CD4-positive, alpha-beta T cell (primary cell): ENCODE measurements around the gene RHOBTB3. TPM values are rescaled to one million over a fixed set of nuclear protein-coding genes. Genes with fewer than 3 reads are reported as not detected.
"Not testable (repeated sequence)": the region's sequence is repeated elsewhere in the genome, so short reads cannot be mapped to it uniquely, and the experiment has no call there.

Experiments used
- ATAC-seq: fragments of 200-7000 bp; cut with Tn5 transposase; one replicate; pipeline ENCODE4 v1.10.0; 2022; ENCODE audit warnings: mild to moderate bottlenecking; ENCODE audit not compliant: poor library complexity
- CTCF ChIA-PET: fragments of 350-600 bp; sonication (Branson Sonifier 250); formaldehyde crosslinking; loops from one replicate; lab custom pipeline; 2021; ENCODE audit warnings: antibody characterized with exemption, inconsistent platforms; lab: Charles Lee
- POLR2A ChIA-PET: fragments of 350-600 bp; sonication (Branson Sonifier 250); formaldehyde crosslinking; loops from one replicate; lab custom pipeline; 2021; ENCODE audit warnings: antibody characterized with exemption, inconsistent platforms; lab: Charles Lee
- DNase-seq, 14 experiments: peaks; one replicate each; pipeline ENCODE4 v3.0.0-alpha.2; 2013 to 2020; ENCODE audit warnings: mixed read lengths in 2 of 14
- H3K27ac ChIP-seq, 2 donors: one replicate each; pipeline versions ENCODE4 v1.5.1 to v1.7.0; 2013; ENCODE audit warnings: low read length in 2 of 2, low read depth in 1 of 2, mild to moderate bottlenecking in 1 of 2
- H3K27me3 ChIP-seq, 2 experiments: 1 replicate in 1 of 2; 2 replicates in 1 of 2; pipeline versions ENCODE4 v1.6.1 to v1.7.0; 2013; ENCODE audit warnings: low read length in 2 of 2, control low read depth in 1 of 2, mild to moderate bottlenecking in 1 of 2, moderate library complexity in 1 of 2; ENCODE audit not compliant: insufficient read depth in 2 of 2, control insufficient read depth in 1 of 2
- H3K36me3 ChIP-seq: one replicate; pipeline ENCODE4 v1.6.1; 2013; ENCODE audit warnings: low read length, control low read depth; ENCODE audit not compliant: insufficient read depth
- H3K4me1 ChIP-seq: one replicate; pipeline ENCODE4 v1.6.1; 2013; ENCODE audit warnings: low read length, control low read depth; ENCODE audit not compliant: insufficient read depth
- H3K4me3 ChIP-seq: one replicate; pipeline ENCODE4 v1.5.1; 2013; ENCODE audit warnings: mild to moderate bottlenecking, low read length, moderate library complexity
- H3K9me3 ChIP-seq, 2 experiments: 1 replicate in 1 of 2; 2 replicates in 1 of 2; pipeline versions ENCODE4 v1.6.1 to v1.7.0; 2013; ENCODE audit warnings: low read length in 2 of 2, mild to moderate bottlenecking in 2 of 2, control low read depth in 1 of 2, moderate library complexity in 1 of 2; ENCODE audit not compliant: control insufficient read depth in 1 of 2, insufficient read depth in 1 of 2
- H3K27ac Mint-ChIP-seq: one replicate; pipeline ENCODE4 v1.8.0; 2020; ENCODE audit warnings: mixed read lengths
- H3K27me3 Mint-ChIP-seq: one replicate; pipeline ENCODE4 v1.8.0; 2021; ENCODE audit warnings: mixed read lengths
- H3K36me3 Mint-ChIP-seq: one replicate; pipeline ENCODE4 v1.8.0; 2021; ENCODE audit warnings: low read depth, mixed read lengths
- H3K4me1 Mint-ChIP-seq: one replicate; pipeline ENCODE4 v1.8.0; 2021; ENCODE audit warnings: low read depth, mixed read lengths
- H3K4me3 Mint-ChIP-seq: one replicate; pipeline ENCODE4 v1.8.0; 2020; ENCODE audit warnings: mild to moderate bottlenecking, mixed read lengths
- H3K9me3 Mint-ChIP-seq: one replicate; pipeline ENCODE4 v1.8.0; 2020; ENCODE audit warnings: mixed read lengths
- CTCF ChIP-seq: fragments of 200-600 bp; IDR thresholded peaks from one replicate; pipeline ENCODE4 v1.8.0; 2022; ENCODE audit warnings: antibody characterized with exemption, mild to moderate bottlenecking
- intact Hi-C, 2 experiments: fragments of 100-400 bp; cut with DNase I in 1 of 2; cut with micrococcal nuclease in 1 of 2; formaldehyde crosslinking; loops; one replicate each; pipeline versions ENCODE4 v1.15.1 to v1.9.0; 2023 to 2025; cut with DNase I, micrococcal nuclease
- total RNA-seq, 174 experiments: library from RNA in 2 of 174; stranded (reverse) in 2 of 174; gene quantifications; one replicate each; pipeline ENCODE4 v1.2.3 and lab custom pipeline; 2021 to 2026

RHOBTB3 gene
- total RNA-seq, 2 experiments from 2014 or later: 3.8 to 4.3 TPM

GRCh38 chr5:95701074-95701473 lies 30.1 kb upstream of the RHOBTB3 start:
- intact Hi-C loops: no loop called here
- no peaks in the 10 kb centered on the region for H3K4me1 Mint-ChIP-seq
- ATAC-seq: no peak
- no peaks in the 10 kb centered on the region for H3K9me3 Mint-ChIP-seq
- no peak for DNase-seq
- H3K27me3 ChIP-seq: no peaks in the 10 kb centered on the region
- H3K4me3 Mint-ChIP-seq: no peak overlapping the region
- no peak overlapping the region for H3K27ac Mint-ChIP-seq
- ChIA-PET CTCF (no interaction called here), POLR2A (interaction anchor here (0.6 kb wide), 1 partner anchor 105 kb away, joined by 3 read pairs; no protein-coding TSS in a partner anchor)
- no peak overlapping the region for H3K4me3 ChIP-seq
- no peaks in the 10 kb centered on the region for H3K36me3 Mint-ChIP-seq
- no peaks in the 10 kb centered on the region for H3K27me3 Mint-ChIP-seq
- no peak for TF ChIP-seq CTCF
- no peaks in the 10 kb centered on the region for H3K9me3 ChIP-seq
- H3K27ac ChIP-seq: no peak overlapping the region
- no peaks in the 10 kb centered on the region for H3K4me1 ChIP-seq
- H3K36me3 ChIP-seq: no peaks in the 10 kb centered on the region

GRCh38 chr5:95704150-95704549 lies 27.0 kb upstream of the RHOBTB3 start:
- ATAC-seq (no peak), DNase-seq (no peak)
- Histone ChIP-seq H3K36me3 (no peaks in the 10 kb centered on the region), H3K4me3 (no peak overlapping the region), H3K27ac (no peak overlapping the region), H3K27me3 (no peaks in the 10 kb centered on the region), H3K9me3 (no peaks in the 10 kb centered on the region), H3K4me1 (no peaks in the 10 kb centered on the region)
- TF ChIP-seq CTCF: no peak
- H3K9me3 Mint-ChIP-seq: no peaks in the 10 kb centered on the region
- no peaks in the 10 kb centered on the region for H3K36me3 Mint-ChIP-seq
- no peak overlapping the region for H3K27ac Mint-ChIP-seq
- no peaks in the 10 kb centered on the region for H3K27me3 Mint-ChIP-seq
- ChIA-PET POLR2A (interaction anchor here (0.7 kb wide), 1 partner anchor 34 kb away, joined by 3 read pairs; no protein-coding TSS in a partner anchor), CTCF (no interaction called here)
- no peak overlapping the region for H3K4me3 Mint-ChIP-seq
- no peaks in the 10 kb centered on the region for H3K4me1 Mint-ChIP-seq
- intact Hi-C loops: no loop called here

GRCh38 chr5:95706196-95706595 lies 24.9 kb upstream of the RHOBTB3 start:
- H3K4me3 Mint-ChIP-seq: not testable (repeated sequence)

GRCh38 chr5:95707055-95707454 lies 24.1 kb upstream of the RHOBTB3 start:
- POLR2A ChIA-PET: no interaction called here
- intact Hi-C loops: no loop called here
- no peak for DNase-seq
- Mint-ChIP-seq H3K4me1 (no peaks in the 10 kb centered on the region), H3K27me3 (no peaks in the 10 kb centered on the region), H3K27ac (no peak overlapping the region), H3K36me3 (no peaks in the 10 kb centered on the region), H3K4me3 (no peak overlapping the region), H3K9me3 (no peaks in the 10 kb centered on the region)
- TF ChIP-seq CTCF: no peak
- no peak for ATAC-seq
- Histone ChIP-seq H3K4me1 (no peaks in the 10 kb centered on the region), H3K4me3 (no peak overlapping the region), H3K9me3 (no peaks in the 10 kb centered on the region), H3K27me3 (no peaks in the 10 kb centered on the region), H3K27ac (no peak overlapping the region), H3K36me3 (no peaks in the 10 kb centered on the region)
- CTCF ChIA-PET: no interaction called here

More at GRCh38 chr5:95706196-95706595, 24.9 kb upstream of the RHOBTB3 start:
- POLR2A ChIA-PET, H3K27me3 Mint-ChIP-seq, H3K36me3 Mint-ChIP-seq, CTCF ChIA-PET, ATAC-seq, H3K36me3 ChIP-seq, H3K9me3 Mint-ChIP-seq, H3K4me1 Mint-ChIP-seq, intact Hi-C loops, DNase-seq, H3K9me3 ChIP-seq, H3K4me1 ChIP-seq, H3K27ac ChIP-seq, H3K27me3 ChIP-seq, H3K27ac Mint-ChIP-seq, H3K4me3 ChIP-seq: not testable (repeated sequence)

GRCh38 chr5:95707534-95708188 lies 23.5 kb upstream of the RHOBTB3 start:
- DNase-seq, H3K4me1 Mint-ChIP-seq, POLR2A ChIA-PET, H3K27me3 ChIP-seq, H3K36me3 ChIP-seq, H3K27ac Mint-ChIP-seq, H3K4me3 Mint-ChIP-seq, H3K9me3 Mint-ChIP-seq, H3K27ac ChIP-seq, H3K9me3 ChIP-seq, H3K4me1 ChIP-seq, intact Hi-C loops, H3K36me3 Mint-ChIP-seq, H3K4me3 ChIP-seq, H3K27me3 Mint-ChIP-seq, CTCF ChIA-PET, ATAC-seq: not testable (repeated sequence)
